SK-N-SH treated with all-trans-retinoic acid at 6 μM for 48 hours (cell line): Measurements from ENCODE around the gene RSAD1.

ENCODE experiments used
- ATAC-seq: fragments of 200-7000 bp; cut with Tn5 transposase; 3 replicates; pipeline ENCODE4 v1.9.1; 2020; ENCODE audit warnings: mild to moderate bottlenecking, moderate library complexity
- ARNTL ChIP-seq: fragments of 450-650 bp; formaldehyde crosslinking; IDR thresholded peaks from 2 replicates; pipeline ENCODE4 v1.5.0; 2020; ENCODE audit warnings: low read depth, mild to moderate bottlenecking, moderate library complexity, borderline replicate concordance
- BACH2 ChIP-seq: fragments of 250-450 bp; sonication (Bioruptor Pico); IDR thresholded peaks from 2 replicates; pipeline ENCODE4 v1.9.0; 2021; ENCODE audit warnings: mild to moderate bottlenecking, borderline replicate concordance
- CREB5 ChIP-seq: fragments of 250-450 bp; sonication (Bioruptor Pico); IDR thresholded peaks from 2 replicates; pipeline ENCODE4 v1.5.1; 2020; ENCODE audit warnings: low read depth, mild to moderate bottlenecking, moderate library complexity
- CSDC2 ChIP-seq: fragments of 250-450 bp; sonication (Bioruptor Pico); IDR thresholded peaks from 2 replicates; pipeline ENCODE4 v1.5.0; 2020; ENCODE audit warnings: mild to moderate bottlenecking, moderate library complexity
- CSRNP3 ChIP-seq: fragments of 250-450 bp; sonication (Bioruptor Pico); IDR thresholded peaks from 2 replicates; pipeline ENCODE4 v1.5.1; 2021; ENCODE audit warnings: mild to moderate bottlenecking, moderate library complexity
- ESRRG ChIP-seq: fragments of 250-450 bp; sonication (Bioruptor Pico); IDR thresholded peaks from 2 replicates; pipeline ENCODE4 v1.6.1; 2021; ENCODE audit warnings: mild to moderate bottlenecking
- GLIS3 ChIP-seq: fragments of 250-450 bp; sonication (Bioruptor Pico); IDR thresholded peaks from 2 replicates; pipeline ENCODE4 v1.5.0; 2020; ENCODE audit warnings: mild to moderate bottlenecking, moderate library complexity
- ISL1 ChIP-seq: fragments of 250-450 bp; sonication (Bioruptor Pico); IDR thresholded peaks from 2 replicates; pipeline ENCODE4 v2.1.2; 2022; ENCODE audit warnings: mild to moderate bottlenecking, moderate library complexity
- OSR1 ChIP-seq: fragments of 250-450 bp; sonication (Bioruptor Pico); IDR thresholded peaks from 2 replicates; pipeline ENCODE4 v1.8.0; 2022; ENCODE audit warnings: moderate library complexity, mild to moderate bottlenecking, inconsistent platforms
- PATZ1 ChIP-seq: fragments of 250-450 bp; sonication (Bioruptor Pico); IDR thresholded peaks from 2 replicates; pipeline ENCODE4 v1.8.0; 2020; ENCODE audit warnings: mild to moderate bottlenecking, moderate library complexity, borderline replicate concordance
- POU6F1 ChIP-seq: fragments of 250-450 bp; sonication (Bioruptor Pico); IDR thresholded peaks from 2 replicates; pipeline ENCODE4 v1.8.0; 2021; ENCODE audit warnings: low read depth, mild to moderate bottlenecking, moderate library complexity, borderline replicate concordance
- PPARA ChIP-seq: fragments of 250-450 bp; sonication (Bioruptor Pico); IDR thresholded peaks from 2 replicates; pipeline ENCODE4 v1.5.0; 2020; ENCODE audit warnings: mild to moderate bottlenecking, borderline replicate concordance
- RARB ChIP-seq: fragments of 250-450 bp; sonication (Bioruptor Pico); IDR thresholded peaks from 2 replicates; pipeline ENCODE4 v1.8.0; 2021; ENCODE audit warnings: mild to moderate bottlenecking, moderate library complexity
- SNAI2 ChIP-seq: fragments of 250-450 bp; sonication (Bioruptor Pico); IDR thresholded peaks from 2 replicates; pipeline ENCODE4 v1.5.0; 2020; ENCODE audit warnings: mild to moderate bottlenecking, moderate library complexity
- TCF4 ChIP-seq: fragments of 250-450 bp; sonication (Bioruptor Pico); IDR thresholded peaks from 2 replicates; pipeline ENCODE4 v1.8.0; 2021; ENCODE audit warnings: mild to moderate bottlenecking, moderate library complexity, borderline replicate concordance
- TOX ChIP-seq: fragments of 250-450 bp; sonication (Bioruptor Pico); IDR thresholded peaks from 2 replicates; pipeline ENCODE4 v1.8.0; 2021; ENCODE audit warnings: mild to moderate bottlenecking, moderate library complexity, borderline replicate concordance
- TSHZ2 ChIP-seq: fragments of 250-450 bp; sonication (Bioruptor Pico); IDR thresholded peaks from 2 replicates; pipeline ENCODE4 v1.5.0; 2020; ENCODE audit warnings: mild to moderate bottlenecking, moderate library complexity
- ZC3H10 ChIP-seq: fragments of 250-450 bp; sonication (Bioruptor Pico); IDR thresholded peaks from 2 replicates; pipeline ENCODE4 v1.5.1; 2021; ENCODE audit warnings: mild to moderate bottlenecking, moderate library complexity
- ZFP3 ChIP-seq: fragments of 250-450 bp; sonication (Bioruptor Pico); IDR thresholded peaks from 2 replicates; pipeline ENCODE4 v1.5.0; 2020; ENCODE audit warnings: mild to moderate bottlenecking, moderate library complexity
- ZFP30 ChIP-seq: fragments of 450-650 bp; formaldehyde crosslinking; IDR thresholded peaks from 2 replicates; pipeline ENCODE4 v1.5.0; 2022; ENCODE audit warnings: mild to moderate bottlenecking, moderate library complexity
- ZNF565 ChIP-seq: fragments of 450-650 bp; formaldehyde crosslinking; conservative IDR thresholded peaks from 2 replicates; pipeline ENCODE4 v1.5.0; 2020; ENCODE audit warnings: low read depth, mild to moderate bottlenecking, moderate library complexity
- ZNF70 ChIP-seq: fragments of 450-650 bp; formaldehyde crosslinking; IDR thresholded peaks from 2 replicates; pipeline ENCODE4 v1.5.0; 2020; ENCODE audit warnings: mild to moderate bottlenecking, moderate library complexity
- ZNF8 ChIP-seq: fragments of 450-650 bp; formaldehyde crosslinking; IDR thresholded peaks from 2 replicates; pipeline ENCODE4 v1.5.0; 2020; ENCODE audit warnings: mild to moderate bottlenecking, moderate library complexity

RSAD1 gene

GRCh38 chr17:50505591-50506130 is 27.0 kb downstream of the RSAD1 start:
- no peak for TF ChIP-seq CREB5 (CRISPR knock-in tag)
- no peak for TF ChIP-seq SNAI2 (CRISPR knock-in tag)
- TF ChIP-seq GLIS3 (CRISPR knock-in tag), result no peak
- TF ChIP-seq ISL1 (CRISPR knock-in tag), result no peak
- no peak for TF ChIP-seq TOX
- no peak for TF ChIP-seq ESRRG (CRISPR knock-in tag)
- no peak for TF ChIP-seq ZNF8 (CRISPR knock-in tag)
- no peak for TF ChIP-seq PPARA
- TF ChIP-seq TCF4 (CRISPR knock-in tag), result no peak
- no peak for TF ChIP-seq ZFP3
- no peak for TF ChIP-seq PATZ1
- ATAC-seq, result no peak

- no peak for ATAC-seq
- TF ChIP-seq TSHZ2 (CRISPR knock-in tag), result no peak
- no peak for TF ChIP-seq ESRRG (CRISPR knock-in tag)
- no peak for TF ChIP-seq CSDC2 (CRISPR knock-in tag)
- no peak for TF ChIP-seq RARB
- no peak for TF ChIP-seq POU6F1 (CRISPR knock-in tag)
- no peak for TF ChIP-seq ZNF565
- no peak for TF ChIP-seq ZNF70 (CRISPR knock-in tag)
- no peak for TF ChIP-seq BACH2 (CRISPR knock-in tag)
- TF ChIP-seq ZNF8 (CRISPR knock-in tag), result no peak
- TF ChIP-seq CSRNP3 (CRISPR knock-in tag), result no peak
- TF ChIP-seq ARNTL (CRISPR knock-in tag), result no peak
- no peak for TF ChIP-seq ZC3H10 (CRISPR knock-in tag)
- TF ChIP-seq OSR1 (CRISPR knock-in tag), result no peak
- TF ChIP-seq ISL1 (CRISPR knock-in tag), result no peak
Observed at GRCh38 chr17:50506298-50506697, 27.6 kb downstream of the RSAD1 start.

- peak; percentile 87 for ATAC-seq
- TF ChIP-seq CSDC2 (CRISPR knock-in tag) (no peak), BACH2 (CRISPR knock-in tag) (peak; percentile 36; the same call in 1 of the 2 replicates), ZNF8 (CRISPR knock-in tag) (peak; percentile 90), RARB (no peak), ZFP3 (0 out of 2 replicates have a peak, but pooled peaks have one; percentile 33), TSHZ2 (CRISPR knock-in tag) (no peak), POU6F1 (CRISPR knock-in tag) (no peak), OSR1 (CRISPR knock-in tag) (no peak), ARNTL (CRISPR knock-in tag) (no peak), ZFP30 (CRISPR knock-in tag) (no peak), TOX (no peak), ESRRG (CRISPR knock-in tag) (no peak), ZNF70 (CRISPR knock-in tag) (no peak)
Observed at GRCh38 chr17:50507871-50508572, 29.4 kb downstream of the RSAD1 start, which contains the start of gene MYCBPAP. MYCBPAP (plus strand) TSS chr17:50508439; CDS start chr17:50508675, 236 bp downstream.
